ENCODE measurements around the gene UFSP2.

The UFSP2 gene

GRCh38 chr4:185425647-185426352 lies at the start of gene UFSP2:
TSS of gene UFSP2 (minus strand) at chr4:185425964. CDS start at chr4:185425868, 96 bp downstream.
- peak; percentile 62 for DNase-seq

- no peak for DNase-seq
Observed at GRCh38 chr4:185473247-185473646, 47.5 kb upstream of the UFSP2 start.

- no peak for DNase-seq
Observed at GRCh38 chr4:185472103-185472542, 46.4 kb upstream of the UFSP2 start.

GRCh38 chr4:185471235-185472102 lies 45.7 kb upstream of the UFSP2 start, which contains the start of gene CCDC110:
TSS of gene CCDC110 (minus strand) at chr4:185471733. CDS start at chr4:185471683, 50 bp downstream.
- DNase-seq, result peak; percentile 68

GRCh38 chr4:185470501-185471195 lies 44.9 kb upstream of the UFSP2 start:
- no peak for DNase-seq

- DNase-seq, result no peak
Observed at GRCh38 chr4:185469580-185470154, 43.9 kb upstream of the UFSP2 start.

GRCh38 chr4:185468999-185469398 lies 43.2 kb upstream of the UFSP2 start:
- DNase-seq, result no peak

GRCh38 chr4:185467991-185468390 lies 42.2 kb upstream of the UFSP2 start:
- no peak for DNase-seq

GRCh38 chr4:185467101-185467500 lies 41.3 kb upstream of the UFSP2 start:
- no peak for DNase-seq

- no peak for DNase-seq
Observed at GRCh38 chr4:185465707-185466106, 39.9 kb upstream of the UFSP2 start.

GRCh38 chr4:185464887-185465286 lies 39.1 kb upstream of the UFSP2 start:
- DNase-seq, result no peak

- DNase-seq, result no peak
Observed at GRCh38 chr4:185464183-185464582, 38.4 kb upstream of the UFSP2 start.

- DNase-seq, result no peak
Observed at GRCh38 chr4:185463541-185463940, 37.8 kb upstream of the UFSP2 start.

- DNase-seq, result no peak
Observed at GRCh38 chr4:185461565-185461964, 35.8 kb upstream of the UFSP2 start.

GRCh38 chr4:185457136-185457535 lies 31.4 kb upstream of the UFSP2 start:
- no peak for DNase-seq

GRCh38 chr4:185456131-185456530 lies 30.4 kb upstream of the UFSP2 start:
- DNase-seq, result no peak

- DNase-seq, result no peak
Observed at GRCh38 chr4:185445209-185445608, 19.4 kb upstream of the UFSP2 start.

- no peak for DNase-seq
Observed at GRCh38 chr4:185441479-185441878, 15.7 kb upstream of the UFSP2 start.

- no peak for DNase-seq
Observed at GRCh38 chr4:185437809-185438208, 12.0 kb upstream of the UFSP2 start.

GRCh38 chr4:185435466-185435865 lies 9.7 kb upstream of the UFSP2 start:
- DNase-seq, result no peak

- DNase-seq, result no peak
Observed at GRCh38 chr4:185429660-185430059, 3.9 kb upstream of the UFSP2 start.

GRCh38 chr4:185426960-185427688 lies 1.4 kb upstream of the UFSP2 start:
- no peak for DNase-seq
